Tibial nerve (tissue), 4 donors: Measurements from ENCODE around the gene USP36. TPM values are rescaled to one million over a fixed set of nuclear protein-coding genes. Genes with fewer than 3 reads are reported as not detected.
"Not testable (repeated sequence)": the region's sequence is repeated elsewhere in the genome, so short reads cannot be mapped to it uniquely, and the experiment has no call there.

Experiments used
- DNase-seq, 2 donors: peaks; one replicate each; pipeline ENCODE4 v3.0.0-alpha.2; 2019; ENCODE audit warnings: low spot score in 2 of 2
- H3K27ac ChIP-seq, 4 donors: fragments of 200-600 bp; sonication (generic) in 3 of 4; one replicate each; pipeline ENCODE4 v1.5.1; 2017 to 2019; ENCODE audit warnings: mild to moderate bottlenecking in 1 of 4
- H3K27me3 ChIP-seq, 2 donors: fragments of 200-600 bp; sonication (generic) in 1 of 2; one replicate each; pipeline versions ENCODE4 v1.5.1 to v1.6.0; 2017 to 2019
- H3K36me3 ChIP-seq, 3 donors: fragments of 200-600 bp; sonication (generic); one replicate each; pipeline ENCODE4 v1.5.1; 2018 to 2019
- H3K4me1 ChIP-seq, 4 donors: fragments of 200-600 bp; sonication (generic) in 3 of 4; one replicate each; pipeline ENCODE4 v1.5.1; 2017 to 2019
- H3K4me3 ChIP-seq, 4 donors: fragments of 200-600 bp; sonication (generic) in 3 of 4; one replicate each; pipeline ENCODE4 v1.5.1; 2017 to 2019; ENCODE audit warnings: mild to moderate bottlenecking in 1 of 4, moderate library complexity in 1 of 4
- H3K9me3 ChIP-seq, 4 donors: fragments of 200-600 bp; sonication (generic) in 3 of 4; one replicate each; pipeline ENCODE4 v1.5.1; 2017 to 2019
- EP300 ChIP-seq, 2 donors: sonication (generic); formaldehyde crosslinking; IDR thresholded peaks; one replicate each; pipeline ENCODE4 v1.6.1; 2017; ENCODE audit warnings: antibody characterized with exemption in 2 of 2, mild to moderate bottlenecking in 1 of 2
- POLR2A ChIP-seq, 2 donors: fragments of 450-650 bp; IDR thresholded peaks; one replicate each; pipeline ENCODE4 v1.6.1; 2017; ENCODE audit warnings: antibody characterized with exemption in 2 of 2, mild to moderate bottlenecking in 2 of 2, moderate library complexity in 2 of 2
- WGBS, 2 donors: methylation state at CpG; one replicate each; pipeline ENCODE4 v1.1.5; 2018; 5-methylcytosine and 5-hydroxymethylcytosine counted together
- total RNA-seq, 4 donors: library from RNA; depleted of rRNA; stranded (reverse); fragments of >200 nt; gene quantifications; one replicate each; pipeline ENCODE4 v1.1.0, GENCODE V29; 2016
- TF ChIP-seq, protein P1 (sequence below), 5 experiments: fragments of 200-600 bp in 3 of 5; fragments of 450-650 bp in 2 of 5; sonication (generic) in 3 of 5; IDR thresholded peaks; one replicate each; pipeline ENCODE4 v1.5.1; 2016 to 2019; ENCODE audit warnings: antibody characterized with exemption in 5 of 5, mild to moderate bottlenecking in 3 of 5, moderate library complexity in 2 of 5

Gene USP36
- total RNA-seq, 4 donors from 2014 or later, result 50.9 to 64.9 (median 59.9) TPM

DNA sequence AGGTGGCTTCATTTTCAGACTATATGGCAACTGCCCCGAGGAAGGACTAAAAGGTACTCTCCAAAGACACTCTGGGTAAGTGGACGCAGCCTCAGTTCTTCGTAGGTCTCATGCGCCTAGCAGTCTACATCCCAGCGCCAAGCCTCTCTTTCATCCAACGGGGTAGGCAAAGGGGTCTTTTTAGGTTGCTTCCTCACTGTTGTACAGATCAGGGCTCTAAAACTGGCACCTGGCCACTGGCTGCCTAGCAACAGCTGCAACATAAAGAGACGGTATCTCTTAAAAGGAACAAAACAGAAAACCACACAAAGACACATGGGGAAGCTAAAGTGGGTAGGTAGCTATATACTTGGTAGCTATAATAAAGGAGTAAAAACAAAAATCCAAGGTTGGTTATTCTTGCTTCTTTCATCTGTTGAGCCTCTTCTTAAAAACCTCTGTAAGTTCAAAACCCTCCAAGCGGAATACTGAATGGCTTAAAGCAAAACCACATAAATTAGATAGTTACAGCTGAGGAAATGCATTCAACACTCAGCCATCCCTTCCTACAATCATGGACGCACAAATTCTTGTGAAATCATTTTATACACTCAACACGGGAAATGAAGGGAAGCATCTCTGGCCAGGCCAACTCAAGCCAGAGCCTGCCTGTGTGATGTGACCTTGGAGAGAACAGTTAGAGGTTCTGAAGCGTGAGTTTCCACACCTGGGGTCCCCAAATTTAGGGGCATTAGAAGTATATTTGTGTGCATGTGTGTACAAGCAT lies 81.2 kb downstream of the USP36 start:
- no peaks in the 10 kb centered on the region for H3K27me3 ChIP-seq
- H3K9me3 ChIP-seq, result no peaks in the 10 kb centered on the region
- no peak for DNase-seq
- no peaks in the 10 kb centered on the region for H3K36me3 ChIP-seq
- peaks cover 0 to 38% (median 9%) of the 10 kb centered on the region in 4 donors for H3K4me1 ChIP-seq
- H3K27ac ChIP-seq, result peak overlapping the region in 2 of 4 donors; percentile 56 to 72
- H3K4me3 ChIP-seq, result peak overlapping the region in 1 of 4 donors; percentile 2
- 67 to 73% methylated on average over 11 of the region's 11 CpGs for WGBS, 2 donors
- TF ChIP-seq EP300 (IDR thresholded peaks at IDR 0.05) (no peak), POLR2A (IDR thresholded peaks at IDR 0.05) (no peak)
- TF ChIP-seq, protein P1, sequence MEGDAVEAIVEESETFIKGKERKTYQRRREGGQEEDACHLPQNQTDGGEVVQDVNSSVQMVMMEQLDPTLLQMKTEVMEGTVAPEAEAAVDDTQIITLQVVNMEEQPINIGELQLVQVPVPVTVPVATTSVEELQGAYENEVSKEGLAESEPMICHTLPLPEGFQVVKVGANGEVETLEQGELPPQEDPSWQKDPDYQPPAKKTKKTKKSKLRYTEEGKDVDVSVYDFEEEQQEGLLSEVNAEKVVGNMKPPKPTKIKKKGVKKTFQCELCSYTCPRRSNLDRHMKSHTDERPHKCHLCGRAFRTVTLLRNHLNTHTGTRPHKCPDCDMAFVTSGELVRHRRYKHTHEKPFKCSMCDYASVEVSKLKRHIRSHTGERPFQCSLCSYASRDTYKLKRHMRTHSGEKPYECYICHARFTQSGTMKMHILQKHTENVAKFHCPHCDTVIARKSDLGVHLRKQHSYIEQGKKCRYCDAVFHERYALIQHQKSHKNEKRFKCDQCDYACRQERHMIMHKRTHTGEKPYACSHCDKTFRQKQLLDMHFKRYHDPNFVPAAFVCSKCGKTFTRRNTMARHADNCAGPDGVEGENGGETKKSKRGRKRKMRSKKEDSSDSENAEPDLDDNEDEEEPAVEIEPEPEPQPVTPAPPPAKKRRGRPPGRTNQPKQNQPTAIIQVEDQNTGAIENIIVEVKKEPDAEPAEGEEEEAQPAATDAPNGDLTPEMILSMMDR (IDR thresholded peaks at IDR 0.05), result no peak

- WGBS, 2 donors, result 84 to 89% methylated on average over 13 of the region's 13 CpGs
- H3K27me3 ChIP-seq, result no peaks in the 10 kb centered on the region
- H3K36me3 ChIP-seq, result no peaks in the 10 kb centered on the region
- no peak for DNase-seq
- no peak overlapping the region for H3K4me3 ChIP-seq
- no peaks in the 10 kb centered on the region for H3K9me3 ChIP-seq
- H3K4me1 ChIP-seq, result peaks cover 0 to 41% (median 4%) of the 10 kb centered on the region in 4 donors
- TF ChIP-seq POLR2A (IDR thresholded peaks at IDR 0.05) (no peak), EP300 (IDR thresholded peaks at IDR 0.05) (no peak)
- TF ChIP-seq, protein P1 (IDR thresholded peaks at IDR 0.05), result no peak
- no peak overlapping the region for H3K27ac ChIP-seq
Observed at GRCh38 chr17:78753316-78754250, 87.0 kb downstream of the USP36 start.

- 84 to 88% methylated on average over 14 of the region's 14 CpGs for WGBS, 2 donors
- Histone ChIP-seq H3K9me3 (no peaks in the 10 kb centered on the region), H3K4me3 (no peak overlapping the region), H3K4me1 (peaks cover 0 to 45% (median 18%) of the 10 kb centered on the region in 4 donors), H3K27ac (peak overlapping the region in 2 of 4 donors; percentile 29 to 45), H3K36me3 (no peaks in the 10 kb centered on the region), H3K27me3 (no peaks in the 10 kb centered on the region)
- TF ChIP-seq, protein P1 (IDR thresholded peaks at IDR 0.05), result no peak
- TF ChIP-seq EP300 (IDR thresholded peaks at IDR 0.05) (no peak), POLR2A (IDR thresholded peaks at IDR 0.05) (no peak)
- DNase-seq, result no peak
Observed at GRCh38 chr17:78751447-78752161, 89.0 kb downstream of the USP36 start.

DNA sequence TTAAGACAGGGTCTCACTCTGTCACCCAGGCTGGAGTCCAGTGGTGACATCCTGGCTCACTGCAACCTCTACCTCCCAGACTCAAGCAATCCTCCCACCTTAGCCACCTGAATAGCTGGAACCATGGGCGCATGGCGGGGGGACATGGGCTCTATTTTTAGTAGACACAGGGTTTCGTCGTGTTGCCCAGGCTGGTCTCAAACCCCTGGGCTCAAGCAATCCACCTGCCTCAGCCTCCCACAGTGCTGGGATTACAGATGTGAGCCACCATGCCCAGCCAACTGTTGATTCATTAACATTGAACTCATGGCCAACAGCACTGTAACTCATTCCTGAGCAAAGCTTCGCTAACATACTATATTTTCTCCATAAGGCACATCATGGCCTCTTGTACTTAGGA lies 89.6 kb downstream of the USP36 start:
- H3K4me1 ChIP-seq, result peaks cover 0 to 51% (median 20%) of the 10 kb centered on the region in 4 donors
- not testable (repeated sequence) for H3K9me3 ChIP-seq, H3K4me3 ChIP-seq, DNase-seq, H3K27me3 ChIP-seq, H3K36me3 ChIP-seq, H3K27ac ChIP-seq
- 95 to 98% methylated on average over 5 of the region's 5 CpGs for WGBS, 2 donors

- 69 to 76% methylated on average over 8 of the region's 8 CpGs for WGBS, 2 donors
- TF ChIP-seq POLR2A (IDR thresholded peaks at IDR 0.05) (no peak), EP300 (IDR thresholded peaks at IDR 0.05) (peak; percentile 85 to 92)
- TF ChIP-seq, protein P1 (IDR thresholded peaks at IDR 0.05), result peak in 1 of 5 experiments; percentile 14
- DNase-seq, result peak; percentile 52 to 69
Observed at GRCh38 chr17:78748730-78749317, 91.8 kb downstream of the USP36 start.

More at GRCh38 chr17:78748730-78749317, 91.8 kb downstream of the USP36 start:
- H3K27me3 ChIP-seq, result no peaks in the 10 kb centered on the region
- H3K4me3 ChIP-seq, result no peak overlapping the region
- no peaks in the 10 kb centered on the region for H3K9me3 ChIP-seq
- peaks cover 0 to 64% (median 24%) of the 10 kb centered on the region in 4 donors for H3K4me1 ChIP-seq
- no peaks in the 10 kb centered on the region for H3K36me3 ChIP-seq
- peak overlapping the region in 3 of 4 donors; percentile 74 to 86 (median 85) for H3K27ac ChIP-seq
